GM18907 (cell line): ENCODE data around the gene PAXX.

Experiments used
- ATAC-seq: cut with Tn5 transposase; IDR thresholded peaks from one replicate; pipeline ENCODE4 v1.9.1; 2021; ENCODE audit warnings: mild to moderate bottlenecking, moderate library complexity; ENCODE audit not compliant: unreplicated experiment

The PAXX gene

DNA sequence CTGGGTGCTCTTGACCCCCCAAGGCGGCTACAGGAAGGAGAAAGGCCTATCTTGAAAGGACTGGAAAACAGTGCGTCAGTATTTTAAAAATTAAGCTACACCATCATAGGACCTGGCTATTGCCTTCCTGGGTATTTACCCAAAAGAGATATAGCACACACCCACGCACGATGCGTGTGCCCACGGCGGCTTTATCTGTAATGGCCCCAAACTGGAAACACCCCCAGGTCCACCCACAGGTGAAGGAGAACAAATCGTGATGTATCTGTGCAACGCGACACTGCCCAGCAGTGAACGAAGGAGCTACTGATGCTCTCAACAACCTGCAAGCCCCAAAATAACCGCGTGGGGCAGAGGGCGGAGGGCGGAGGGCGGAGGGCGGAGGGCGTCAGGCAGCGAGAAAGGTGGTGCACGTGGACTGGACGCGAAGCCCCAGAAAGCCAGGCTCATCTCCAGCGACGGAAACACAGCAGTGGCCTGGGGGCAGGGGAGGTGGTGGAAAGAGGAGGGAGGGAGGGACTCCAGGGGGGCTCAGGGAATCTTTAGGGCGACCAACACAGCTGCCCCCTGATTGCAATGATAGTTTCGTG is 27.3 kb upstream of the PAXX start:
- no peak for ATAC-seq

DNA sequence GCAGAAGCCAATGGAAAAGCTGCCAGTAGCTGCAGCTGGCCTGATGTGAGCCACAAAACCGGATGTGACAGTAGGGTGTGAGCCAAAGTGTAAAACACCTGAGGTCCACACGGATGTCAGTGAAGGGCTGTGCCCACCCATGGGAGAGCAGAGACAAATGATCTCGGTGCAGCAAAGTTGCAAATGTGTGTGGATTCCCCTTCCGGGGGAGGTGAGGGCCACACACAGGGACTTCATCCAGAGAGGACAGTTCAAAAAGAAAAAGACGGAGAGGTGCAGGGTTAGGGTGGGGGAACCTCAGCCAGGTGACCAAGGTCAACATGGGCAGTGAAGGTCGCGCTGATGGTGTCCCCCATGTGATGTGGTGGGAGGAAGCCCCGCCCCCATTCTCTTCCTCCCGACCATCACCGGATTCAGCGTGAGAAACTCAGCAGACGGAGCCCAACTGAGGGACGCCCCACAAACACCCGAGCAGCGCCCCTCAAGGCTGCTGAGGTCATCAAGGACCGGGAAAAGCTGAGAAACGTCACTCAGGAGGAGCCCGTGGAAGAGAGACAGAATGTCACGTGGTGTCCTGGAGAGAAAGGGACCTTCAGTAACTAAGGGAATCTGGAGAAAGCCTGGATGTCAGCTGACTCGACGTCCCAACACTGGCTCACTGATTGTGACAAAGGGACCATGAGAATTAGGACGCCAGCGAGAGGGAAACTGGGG is 26.3 kb upstream of the PAXX start:
- ATAC-seq = no peak

DNA sequence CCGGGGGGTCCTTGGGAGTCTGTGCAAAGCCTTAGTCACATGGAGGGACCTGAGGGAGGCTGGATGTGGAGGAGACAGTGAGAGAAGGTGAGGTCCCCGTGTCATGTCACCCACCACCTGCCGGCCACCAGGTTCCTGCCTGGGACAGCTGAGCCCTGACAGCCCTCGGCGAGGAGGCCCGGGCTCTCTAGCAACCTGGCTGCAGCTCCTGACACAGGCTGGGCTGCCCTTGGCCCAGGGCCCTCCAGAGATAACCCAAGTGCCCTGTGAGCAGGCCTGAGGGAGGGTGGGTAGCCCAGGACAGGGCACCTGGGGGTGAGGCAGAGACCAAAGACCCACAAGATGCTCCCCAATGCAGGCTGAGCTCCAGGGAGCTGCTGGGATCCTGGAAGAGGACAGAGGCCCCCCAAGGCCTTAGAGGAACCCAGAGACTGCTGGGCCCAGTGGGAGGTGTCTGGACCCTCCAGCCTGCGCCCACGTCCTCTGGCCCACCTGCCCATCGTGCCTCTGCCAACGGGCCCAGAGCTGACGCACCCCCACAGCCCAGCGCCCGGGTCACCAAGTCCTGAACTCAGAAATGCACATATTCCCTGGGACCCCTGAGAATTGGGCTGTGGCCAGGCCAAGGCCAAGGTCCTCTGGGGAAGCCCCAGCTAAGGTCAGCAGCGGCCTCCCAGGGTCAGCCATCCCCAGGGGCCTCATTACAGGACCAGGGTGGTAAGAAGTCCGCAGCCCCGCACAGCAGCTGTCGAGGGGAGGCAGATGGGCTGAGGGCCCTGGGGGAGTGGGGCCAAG is 23.7 kb upstream of the PAXX start:
- ATAC-seq = no peak

DNA sequence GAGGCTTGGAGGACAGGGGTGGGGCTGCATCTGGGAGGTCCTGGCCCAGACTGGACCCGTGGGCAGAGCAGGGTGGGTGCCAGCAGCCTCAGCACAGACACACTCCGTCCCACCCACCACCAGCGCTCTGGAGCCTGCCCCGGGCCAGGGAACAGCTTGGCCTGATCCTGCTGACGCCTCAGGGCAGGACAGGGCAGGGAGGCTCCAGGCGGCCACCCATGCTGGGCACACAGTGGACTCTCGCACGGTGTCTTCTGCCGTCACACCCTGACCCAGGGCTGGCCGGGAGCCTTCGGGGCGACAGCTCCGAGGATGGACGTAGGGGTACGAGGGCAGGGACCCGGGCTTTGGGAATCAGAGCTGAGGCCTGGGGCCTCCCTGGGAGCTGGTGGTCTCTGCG is 23.1 kb upstream of the PAXX start:
- no peak for ATAC-seq

DNA sequence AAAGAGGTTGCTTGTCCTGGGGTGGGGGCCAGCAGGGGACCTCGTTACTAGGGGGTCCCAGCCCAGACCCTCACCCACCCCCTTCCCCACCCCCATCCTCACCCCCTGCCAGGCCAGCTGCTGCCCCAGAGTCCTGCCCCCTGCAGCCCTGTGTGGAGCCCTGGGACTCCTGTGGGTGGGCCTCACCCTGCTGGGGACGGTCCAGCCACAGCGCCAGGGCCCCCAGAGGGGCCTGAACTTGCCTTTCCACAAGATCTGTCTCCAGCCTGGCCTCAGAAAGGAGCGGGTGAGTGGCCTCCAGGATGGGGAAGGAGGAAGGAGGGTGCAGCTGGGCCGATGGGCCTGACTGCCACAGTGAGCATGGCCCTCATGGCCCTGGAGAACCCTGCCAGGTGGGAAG is 22.4 kb upstream of the PAXX start:
- ATAC-seq = no peak

DNA sequence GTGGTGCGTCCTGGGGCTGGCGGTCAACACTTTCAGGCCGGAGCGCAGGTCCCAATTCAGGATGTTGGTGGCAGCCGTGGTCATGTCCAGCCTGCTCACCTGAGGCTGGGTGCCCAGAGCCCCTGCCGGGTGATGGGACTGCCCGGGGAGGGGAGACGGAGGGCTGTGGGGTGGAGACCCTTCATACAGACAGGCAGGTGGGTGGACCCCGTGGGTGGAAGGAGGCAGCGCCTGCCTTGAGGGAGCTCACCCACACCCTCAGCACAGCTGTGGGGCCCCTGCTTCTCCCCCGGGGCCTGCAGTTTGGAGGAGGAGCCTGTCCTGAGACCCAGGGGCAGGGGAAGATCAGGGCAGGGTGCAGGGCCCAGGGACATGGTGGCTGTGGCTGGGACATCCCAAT is 21.9 kb upstream of the PAXX start:
- no peak for ATAC-seq

DNA sequence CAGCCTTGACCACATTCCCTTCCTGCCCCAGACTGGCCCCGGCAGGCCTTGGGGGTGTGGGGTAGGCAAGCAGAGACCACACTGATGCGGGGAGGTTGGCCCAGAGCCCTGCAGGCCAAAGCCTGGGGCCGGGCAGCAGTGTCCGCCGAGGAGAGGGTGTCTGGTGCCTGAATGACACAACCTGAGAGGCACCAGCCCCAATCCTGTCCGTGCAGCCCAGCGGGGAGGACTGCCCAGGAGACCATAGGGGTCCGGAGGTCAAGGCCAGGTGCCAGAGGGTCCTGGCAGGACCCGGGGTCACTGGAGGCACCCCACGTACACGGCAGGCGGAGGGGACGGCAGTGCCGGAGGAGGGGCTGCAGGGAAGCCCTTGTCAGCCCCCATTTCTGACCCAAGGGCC is 20.5 kb upstream of the PAXX start:
- ATAC-seq = no peak

DNA sequence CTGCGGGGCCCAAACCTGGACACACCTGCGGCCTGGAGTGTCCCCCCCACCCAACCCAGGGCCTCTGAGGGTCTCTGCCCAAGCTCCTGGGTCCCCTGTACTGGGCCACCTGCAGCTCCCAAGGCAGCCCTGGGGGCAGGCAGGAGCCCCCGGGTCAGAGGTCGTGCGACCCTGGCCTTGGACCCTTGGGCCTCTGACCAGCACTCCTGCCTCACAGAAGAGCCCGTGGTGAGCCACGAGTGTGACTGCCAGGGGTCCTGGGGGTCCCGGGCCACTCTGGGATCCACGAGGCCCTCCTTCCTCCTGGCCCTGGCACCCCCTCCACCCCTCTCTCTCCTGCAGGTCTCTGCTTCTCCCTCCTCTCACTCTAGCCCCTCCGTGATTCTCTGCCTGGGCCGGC is 19.9 kb upstream of the PAXX start:
- ATAC-seq = no peak

DNA sequence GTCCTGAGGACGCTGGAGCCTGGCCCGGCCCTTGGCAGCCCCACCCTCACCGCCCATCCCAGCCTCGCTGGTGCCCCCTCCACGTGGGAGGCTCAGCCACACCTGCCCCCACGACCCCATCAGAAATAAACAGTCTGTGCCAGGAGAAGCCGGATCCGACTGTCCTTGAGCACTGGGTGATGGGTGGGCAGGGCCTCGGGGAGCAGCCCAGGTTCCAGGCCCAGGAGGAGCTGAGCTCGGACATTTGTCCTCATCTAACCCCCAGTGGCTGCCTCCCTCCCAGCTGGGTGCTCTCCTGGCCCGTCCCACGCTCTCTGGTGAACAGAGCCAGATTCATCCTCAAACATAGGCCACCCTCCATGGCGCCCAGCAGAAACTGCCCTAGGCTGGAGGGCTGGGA is 19.5 kb upstream of the PAXX start:
- ATAC-seq = no peak

DNA sequence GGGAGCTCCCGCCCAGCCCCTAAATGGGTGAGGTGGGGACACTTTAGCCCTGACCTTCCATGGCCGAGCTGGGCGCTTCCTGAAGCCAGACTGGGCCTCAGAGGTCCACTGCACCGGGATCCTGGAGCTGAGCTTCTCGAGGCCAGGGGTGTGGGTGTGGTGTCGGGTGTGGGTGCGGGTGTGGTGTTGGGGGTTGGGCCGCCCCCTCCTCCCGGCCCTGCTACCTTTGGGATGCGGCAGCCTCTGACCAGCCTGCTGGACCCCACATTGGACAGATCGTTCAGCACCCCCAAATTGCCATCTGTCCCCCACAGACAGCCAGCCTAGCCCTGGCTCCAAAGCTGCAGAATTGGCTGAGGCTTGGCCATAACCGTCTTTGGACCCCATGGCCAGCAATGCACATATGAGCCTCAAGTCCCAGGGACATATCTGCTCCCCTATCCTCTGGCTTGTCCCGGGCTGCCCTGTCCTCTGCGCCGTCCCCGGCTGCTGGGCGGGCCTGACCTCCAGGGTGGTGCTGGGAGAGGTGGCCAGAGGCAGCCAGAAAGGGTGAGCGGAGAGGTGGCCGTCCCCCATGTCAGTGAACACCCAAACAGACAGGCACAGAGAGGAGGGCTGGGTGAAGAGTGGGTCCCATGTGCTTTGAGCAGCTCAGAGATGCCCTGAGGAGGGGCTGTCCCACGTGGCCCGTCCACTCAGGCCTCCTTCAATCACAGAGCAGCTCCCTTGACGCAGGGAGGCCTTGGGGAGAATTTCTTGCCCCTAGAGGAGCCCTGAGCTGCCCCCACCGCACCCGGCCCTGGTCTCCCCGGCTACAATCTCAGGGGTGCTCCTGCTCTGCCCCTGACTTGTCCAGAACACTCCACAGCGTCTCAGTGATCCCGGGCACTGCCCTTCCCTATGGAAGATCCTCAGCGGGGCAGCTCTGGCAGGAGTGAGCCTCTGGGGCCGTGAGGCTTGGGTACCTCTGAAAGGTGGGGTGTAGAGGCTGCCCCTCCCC is 18.3 kb upstream of the PAXX start:
- ATAC-seq = no peak

DNA sequence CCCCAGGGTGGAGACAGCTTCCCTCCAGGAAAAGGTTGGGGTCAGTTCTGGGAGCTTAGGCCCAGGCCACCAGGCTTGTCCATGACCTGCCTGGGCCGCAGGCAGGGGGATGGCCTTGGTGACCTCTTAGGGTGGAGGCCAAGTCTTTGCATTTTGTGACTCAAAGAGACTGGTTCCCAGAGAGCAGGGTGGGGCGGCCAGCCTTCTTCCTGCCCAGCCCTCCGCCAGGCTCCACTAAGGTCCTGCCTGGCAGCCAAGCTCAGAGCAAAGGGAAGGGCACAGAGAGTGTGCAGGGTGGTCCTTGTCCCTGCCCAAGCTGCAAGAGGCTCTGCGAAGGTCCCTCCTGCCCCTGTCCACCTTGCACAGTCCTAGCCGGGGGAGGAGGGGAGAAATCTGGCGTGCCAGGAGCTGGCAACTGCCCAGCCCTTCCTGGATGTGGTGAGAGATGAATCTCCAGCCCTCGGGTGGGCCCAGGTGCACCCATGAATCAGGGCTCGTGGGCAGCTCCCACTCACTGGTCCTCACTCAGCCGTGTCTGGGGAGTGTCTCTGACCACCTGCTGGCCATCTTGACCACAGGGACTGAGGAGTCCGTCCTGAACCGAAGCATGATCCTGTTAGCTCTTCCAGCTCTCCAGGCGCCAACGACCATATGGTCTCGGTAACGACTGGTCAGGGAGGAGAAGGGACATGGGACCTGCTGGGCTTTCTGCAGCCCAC is 17.2 kb upstream of the PAXX start:
- no peak for ATAC-seq

DNA sequence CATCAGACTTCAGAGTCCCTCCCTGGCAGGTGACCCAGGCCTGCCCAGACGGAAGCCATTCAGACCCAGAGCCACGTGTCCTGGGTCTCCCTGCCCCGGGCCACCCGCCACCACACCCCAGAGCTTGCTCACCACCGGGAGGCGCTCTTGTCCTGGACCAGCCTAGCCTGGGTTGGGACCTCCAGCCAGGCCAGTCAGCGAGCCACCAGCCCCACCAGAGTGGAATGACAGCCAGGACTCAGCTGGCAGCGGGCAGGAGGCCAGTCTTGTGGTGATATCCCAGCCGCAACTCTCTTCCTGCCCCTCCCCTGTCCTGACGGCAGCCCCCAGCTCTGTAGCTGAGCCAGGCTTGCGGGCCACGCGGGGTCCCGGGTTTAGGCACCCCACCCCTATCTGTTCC is 16.6 kb upstream of the PAXX start:
- ATAC-seq = no peak

DNA sequence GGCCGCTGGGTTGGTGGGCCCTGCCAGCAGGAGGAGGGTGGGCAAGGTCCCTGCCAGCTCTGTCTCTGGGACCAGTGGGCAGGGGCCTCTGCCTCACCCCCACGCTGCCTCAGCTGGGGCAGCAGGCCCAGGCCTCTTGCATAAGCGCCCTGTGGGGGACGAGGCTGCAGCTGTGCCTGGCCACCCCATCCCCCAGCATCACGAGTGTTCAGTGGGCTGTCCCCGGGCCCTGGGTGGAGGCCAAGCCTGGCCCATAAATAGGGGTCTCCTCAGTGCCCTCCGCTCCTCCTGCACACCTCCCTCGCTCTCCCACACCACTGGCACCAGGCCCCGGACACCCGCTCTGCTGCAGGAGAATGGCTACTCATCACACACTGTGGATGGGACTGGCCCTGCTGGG is 15.0 kb upstream of the PAXX start, which contains the start of gene PTGDS:
Gene PTGDS (plus strand): TSS at position 282 of the 400 bp plus-strand sequence. CDS start 75 bp downstream, at position 357.
- no peak for ATAC-seq

DNA sequence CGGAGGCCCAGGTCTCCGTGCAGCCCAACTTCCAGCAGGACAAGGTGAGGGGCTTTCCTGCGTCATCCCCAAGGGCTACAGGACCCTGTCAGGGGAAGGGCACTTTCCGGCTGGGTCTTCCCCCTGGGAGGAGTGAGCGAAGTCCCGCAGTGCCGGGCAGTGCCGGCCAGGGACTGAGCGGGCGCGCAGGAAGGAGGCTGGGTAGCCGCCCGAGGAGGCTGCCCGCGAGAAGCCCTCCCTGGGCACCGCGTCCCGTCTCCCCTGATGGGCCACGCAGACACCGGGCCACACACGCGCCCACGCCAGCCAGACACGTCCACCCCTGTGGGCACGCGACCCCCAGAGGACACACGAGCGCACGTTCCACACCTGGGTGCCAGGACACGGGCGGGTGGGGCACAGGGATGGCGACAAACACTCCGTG is 14.6 kb upstream of the PAXX start:
- no peak for ATAC-seq

DNA sequence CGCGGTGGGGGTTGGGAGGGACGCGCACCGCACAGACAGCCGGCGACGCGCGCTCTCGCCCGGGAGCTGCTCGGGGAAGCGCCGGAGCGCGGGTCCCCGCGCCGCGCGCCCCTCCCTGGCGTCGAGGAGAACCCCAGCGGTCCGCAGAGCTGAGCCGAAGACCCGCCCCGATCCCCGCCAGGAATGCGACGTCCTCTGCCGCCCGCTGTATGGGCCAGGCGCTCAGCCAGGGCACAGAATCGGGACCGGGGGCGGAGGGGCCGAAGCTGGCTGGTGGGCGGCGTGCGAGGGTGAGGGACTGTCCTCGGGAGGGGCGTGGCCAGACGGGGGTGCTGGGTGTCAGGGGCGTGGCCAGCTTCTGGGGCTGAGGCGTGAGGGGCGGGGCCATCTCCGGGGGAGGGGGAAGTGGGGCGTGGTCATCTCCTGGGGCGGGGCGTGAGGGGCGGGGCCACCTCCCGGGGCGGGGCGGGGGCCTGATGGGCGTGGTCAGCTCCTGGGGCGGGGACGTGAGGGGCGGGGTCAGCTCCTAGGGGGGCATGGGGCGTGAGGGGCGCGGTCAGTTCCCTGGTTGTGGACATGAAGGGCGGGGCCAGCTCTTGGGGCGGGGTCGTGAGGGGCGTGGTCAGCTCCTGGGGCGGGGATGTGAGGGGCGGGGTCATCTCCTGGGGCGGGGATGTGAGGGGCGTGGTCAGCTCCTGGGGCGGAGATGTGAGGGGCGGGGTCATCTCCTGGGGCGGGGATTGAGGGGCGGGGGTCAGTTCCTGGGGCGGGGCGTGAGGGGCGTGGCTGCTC is 14.0 kb upstream of the PAXX start:
- ATAC-seq = no peak

DNA sequence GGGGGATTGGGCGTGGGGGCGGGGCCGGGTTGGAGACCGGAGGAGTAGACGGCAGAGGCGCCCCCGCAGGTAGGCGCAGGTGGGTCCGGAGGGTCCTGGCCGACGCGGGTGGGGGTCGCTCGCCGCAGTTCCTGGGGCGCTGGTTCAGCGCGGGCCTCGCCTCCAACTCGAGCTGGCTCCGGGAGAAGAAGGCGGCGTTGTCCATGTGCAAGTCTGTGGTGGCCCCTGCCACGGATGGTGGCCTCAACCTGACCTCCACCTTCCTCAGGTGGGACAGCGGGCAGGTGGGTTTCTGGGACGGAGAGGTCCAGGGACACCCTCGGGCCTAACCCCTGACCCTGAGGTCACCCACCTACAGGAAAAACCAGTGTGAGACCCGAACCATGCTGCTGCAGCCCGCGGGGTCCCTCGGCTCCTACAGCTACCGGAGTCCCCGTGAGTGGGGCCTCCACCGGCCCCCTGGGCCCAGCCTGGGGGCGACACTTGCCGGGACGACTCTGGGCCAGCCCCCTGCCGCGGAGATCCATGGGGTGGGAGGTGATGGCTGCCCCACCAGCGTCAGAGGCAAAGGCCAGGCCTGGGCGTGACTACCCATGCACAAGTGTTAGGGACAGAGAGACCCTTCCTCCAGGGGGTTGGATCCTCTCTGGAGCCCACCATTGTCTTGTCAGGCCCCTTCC is 13.2 kb upstream of the PAXX start:
- no peak for ATAC-seq

DNA sequence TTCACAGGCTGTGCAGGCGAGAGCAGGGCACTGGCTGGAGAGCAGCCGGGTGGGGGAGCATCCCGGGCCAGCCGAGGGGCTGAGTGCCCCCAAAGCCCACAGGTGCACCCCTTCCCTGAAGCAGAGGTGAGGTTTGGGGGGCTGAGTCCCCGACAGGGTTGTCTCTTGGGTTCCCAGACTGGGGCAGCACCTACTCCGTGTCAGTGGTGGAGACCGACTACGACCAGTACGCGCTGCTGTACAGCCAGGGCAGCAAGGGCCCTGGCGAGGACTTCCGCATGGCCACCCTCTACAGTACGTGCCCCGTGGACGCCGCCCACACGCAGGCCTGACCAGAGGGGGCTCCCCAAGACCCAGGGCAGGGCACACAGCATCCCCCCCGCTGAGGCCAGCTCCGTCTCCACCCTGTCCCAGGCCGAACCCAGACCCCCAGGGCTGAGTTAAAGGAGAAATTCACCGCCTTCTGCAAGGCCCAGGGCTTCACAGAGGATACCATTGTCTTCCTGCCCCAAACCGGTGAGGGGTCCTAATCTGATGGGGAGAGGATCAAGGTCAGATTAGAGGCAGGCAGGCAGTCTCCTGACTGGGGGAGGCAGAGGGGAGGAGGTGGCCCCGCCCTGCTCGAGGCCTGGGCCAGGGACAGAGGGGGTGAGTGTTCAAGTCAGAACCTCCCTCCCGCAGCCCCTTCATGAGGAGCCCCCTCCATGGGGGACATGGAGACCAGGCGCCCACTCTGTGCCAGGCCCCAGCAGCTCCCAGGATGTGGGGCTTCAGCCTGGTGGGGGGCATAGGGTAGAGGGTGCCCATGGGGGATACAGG is 12.2 kb upstream of the PAXX start:
- ATAC-seq = no peak
